ENCODE results near the gene RIT1.

The RIT1 gene

GRCh38 chr1:155889566-155889965 is 21.6 kb downstream of the RIT1 start:
- DNase-seq: no peak

GRCh38 chr1:155888481-155888880 is 22.7 kb downstream of the RIT1 start:
- no peak for DNase-seq

GRCh38 chr1:155884982-155885381 is 26.2 kb downstream of the RIT1 start:
- DNase-seq: no peak

GRCh38 chr1:155884031-155884960 is 26.9 kb downstream of the RIT1 start:
- no peak for DNase-seq

GRCh38 chr1:155882766-155883165 is 28.4 kb downstream of the RIT1 start:
- no peak for DNase-seq

- no peak for DNase-seq
Measured at GRCh38 chr1:155882235-155882634, 28.9 kb downstream of the RIT1 start.

GRCh38 chr1:155880950-155881349 is 30.2 kb downstream of the RIT1 start:
- DNase-seq: no peak

GRCh38 chr1:155880251-155880650 is 30.9 kb downstream of the RIT1 start:
- DNase-seq: no peak

- no peak for DNase-seq
Measured at GRCh38 chr1:155877945-155878344, 33.2 kb downstream of the RIT1 start.

GRCh38 chr1:155873860-155874259 is 37.3 kb downstream of the RIT1 start:
- no peak for DNase-seq

- no peak for DNase-seq
Measured at GRCh38 chr1:155872527-155872926, 38.6 kb downstream of the RIT1 start.

GRCh38 chr1:155871390-155871789 is 39.8 kb downstream of the RIT1 start:
- no peak for DNase-seq

- DNase-seq: no peak
Measured at GRCh38 chr1:155867766-155868165, 43.4 kb downstream of the RIT1 start.

- DNase-seq: no peak
Measured at GRCh38 chr1:155864393-155864792, 46.8 kb downstream of the RIT1 start.

- no peak for DNase-seq
Measured at GRCh38 chr1:155861896-155862295, 49.3 kb downstream of the RIT1 start.

GRCh38 chr1:155860970-155861510 is 50.1 kb downstream of the RIT1 start:
- DNase-seq: no peak

GRCh38 chr1:155859881-155860871 is 51.0 kb downstream of the RIT1 start:
- DNase-seq: peak; percentile 72 to 76

- DNase-seq: peak; percentile 97 to 98
Measured at GRCh38 chr1:155859234-155859829, 51.8 kb downstream of the RIT1 start, which contains the start of gene SYT11. Gene SYT11 (plus strand): TSS chr1:155859567. CDS start chr1:155859762, 195 bp downstream.

- DNase-seq: peak; percentile 63
Measured at GRCh38 chr1:155858800-155859233, 52.3 kb downstream of the RIT1 start.

GRCh38 chr1:155856975-155857930 is 53.9 kb downstream of the RIT1 start, which contains the start of gene GON4L:
Gene GON4L (minus strand): TSS chr1:155857214. CDS start chr1:155853780, 3,434 bp downstream.
- DNase-seq: peak; percentile 90 to 92
